CD4-positive, alpha-beta T cell treated with Interleukin-12 subunit alpha and Interleukin-12 subunit beta, for 1 hour (primary cell): ENCODE results near the gene TEC.

Experiments used
- DNase-seq: peaks from one replicate; pipeline ENCODE4 v3.0.0-alpha.2; 2020

The TEC gene

DNA sequence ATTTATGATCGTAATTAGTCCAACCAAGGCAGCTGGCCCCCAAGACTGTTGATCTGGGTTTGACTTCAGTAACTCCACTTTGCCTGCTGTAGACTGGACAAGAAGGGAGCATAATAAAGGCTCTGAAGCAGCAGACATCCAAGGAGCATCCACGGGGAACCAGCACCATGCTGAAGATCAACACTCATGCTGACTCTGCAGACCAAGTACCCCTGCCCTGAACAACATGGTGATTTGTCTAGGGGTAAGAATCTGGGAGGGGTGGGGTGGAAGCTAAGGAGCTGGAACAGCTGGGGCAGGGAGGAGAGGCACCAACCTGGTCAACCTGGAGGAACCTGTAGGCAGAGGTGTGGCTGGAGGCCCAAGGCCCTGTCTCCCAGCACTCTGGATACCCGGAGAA lies 2.1 kb downstream of the TEC start:
- DNase-seq, result no peak

DNA sequence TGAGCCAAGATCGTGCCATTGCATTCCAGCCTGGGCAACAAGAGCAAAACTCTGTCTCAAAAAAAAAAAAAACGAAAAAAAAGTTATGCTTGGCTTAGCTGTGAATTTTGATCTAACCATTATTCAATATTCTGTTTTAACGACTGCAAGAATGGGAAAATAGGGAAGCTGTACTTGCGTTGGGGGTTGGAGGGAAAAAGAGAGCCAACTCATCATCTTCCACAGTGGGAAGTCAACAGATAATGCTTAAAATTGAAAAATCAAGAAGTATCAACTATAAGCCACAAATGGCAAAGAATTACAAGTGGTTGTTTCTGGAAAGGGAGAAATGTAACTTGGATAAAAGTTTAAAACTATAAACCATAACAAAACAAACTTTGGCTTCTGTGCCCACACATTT lies 2.9 kb downstream of the TEC start:
- DNase-seq, result no peak

DNA sequence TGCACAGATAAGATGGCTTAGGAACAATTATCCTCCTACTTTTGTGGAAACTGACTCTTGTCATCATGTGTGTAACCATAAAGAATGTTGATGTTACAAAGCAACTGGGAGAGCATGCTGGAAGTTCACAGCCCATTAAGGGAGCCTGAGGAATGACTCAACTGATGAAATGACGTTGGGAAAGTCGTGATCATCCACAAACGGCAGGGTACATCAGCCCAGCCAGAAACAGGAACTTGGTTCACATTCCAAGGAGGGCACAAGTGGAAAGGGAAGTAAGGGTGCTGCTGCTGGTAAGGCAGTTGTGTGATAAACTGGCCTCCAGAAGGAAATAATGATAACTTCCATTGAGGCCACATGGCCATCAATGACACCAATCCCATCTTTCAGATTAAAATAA lies 6.7 kb downstream of the TEC start:
- no peak for DNase-seq

- no peak for DNase-seq
Observed at GRCh38 chr4:48262484-48262883, 7.2 kb downstream of the TEC start.

GRCh38 chr4:48261281-48261680 lies 8.4 kb downstream of the TEC start:
- DNase-seq, result no peak

DNA sequence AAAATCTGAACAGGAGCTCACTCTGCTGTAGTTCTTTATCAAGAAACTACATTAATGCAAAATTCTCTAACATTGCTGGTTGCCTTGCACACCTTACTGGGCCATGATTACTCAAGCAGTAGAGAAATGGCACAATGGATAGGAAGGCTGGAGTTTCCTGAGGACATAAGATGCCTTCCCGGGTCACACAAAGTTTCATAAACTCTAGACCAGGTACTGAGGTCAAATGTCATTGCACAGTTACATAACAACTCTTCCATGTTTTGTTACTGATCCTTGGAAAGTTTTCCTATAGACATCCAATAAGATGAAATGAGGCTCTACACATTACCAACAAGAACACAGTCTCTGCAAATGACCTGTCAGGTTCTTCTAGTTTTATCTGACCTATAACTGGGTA lies 9.9 kb downstream of the TEC start:
- no peak for DNase-seq

DNA sequence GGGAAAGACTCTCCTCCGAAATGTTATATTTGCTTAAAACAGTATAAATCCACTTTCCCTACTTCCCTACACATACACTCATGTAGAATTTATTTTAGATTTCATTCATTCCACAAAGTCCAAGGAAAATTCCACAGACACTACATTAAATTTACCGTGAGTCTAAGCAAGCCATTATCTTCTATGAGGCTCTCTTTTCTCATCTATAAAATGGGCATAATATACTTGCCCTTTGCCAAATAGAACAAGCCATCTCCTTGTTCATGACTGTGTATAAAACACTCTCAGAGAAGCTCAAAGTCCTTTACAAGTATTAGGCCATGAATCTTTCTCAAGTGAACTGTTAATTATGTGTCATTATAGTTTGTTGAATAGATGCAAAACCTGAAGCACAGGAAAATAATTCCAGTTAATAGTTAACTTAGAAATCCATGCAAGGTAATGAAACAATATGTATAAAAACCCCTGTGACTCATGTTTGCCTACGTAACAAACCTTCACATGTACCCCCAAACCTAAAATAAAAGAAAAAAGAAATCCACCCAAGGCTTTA lies 10.7 kb downstream of the TEC start:
- DNase-seq, result no peak

- DNase-seq, result no peak
Observed at GRCh38 chr4:48255959-48256342, 13.7 kb downstream of the TEC start.

DNA sequence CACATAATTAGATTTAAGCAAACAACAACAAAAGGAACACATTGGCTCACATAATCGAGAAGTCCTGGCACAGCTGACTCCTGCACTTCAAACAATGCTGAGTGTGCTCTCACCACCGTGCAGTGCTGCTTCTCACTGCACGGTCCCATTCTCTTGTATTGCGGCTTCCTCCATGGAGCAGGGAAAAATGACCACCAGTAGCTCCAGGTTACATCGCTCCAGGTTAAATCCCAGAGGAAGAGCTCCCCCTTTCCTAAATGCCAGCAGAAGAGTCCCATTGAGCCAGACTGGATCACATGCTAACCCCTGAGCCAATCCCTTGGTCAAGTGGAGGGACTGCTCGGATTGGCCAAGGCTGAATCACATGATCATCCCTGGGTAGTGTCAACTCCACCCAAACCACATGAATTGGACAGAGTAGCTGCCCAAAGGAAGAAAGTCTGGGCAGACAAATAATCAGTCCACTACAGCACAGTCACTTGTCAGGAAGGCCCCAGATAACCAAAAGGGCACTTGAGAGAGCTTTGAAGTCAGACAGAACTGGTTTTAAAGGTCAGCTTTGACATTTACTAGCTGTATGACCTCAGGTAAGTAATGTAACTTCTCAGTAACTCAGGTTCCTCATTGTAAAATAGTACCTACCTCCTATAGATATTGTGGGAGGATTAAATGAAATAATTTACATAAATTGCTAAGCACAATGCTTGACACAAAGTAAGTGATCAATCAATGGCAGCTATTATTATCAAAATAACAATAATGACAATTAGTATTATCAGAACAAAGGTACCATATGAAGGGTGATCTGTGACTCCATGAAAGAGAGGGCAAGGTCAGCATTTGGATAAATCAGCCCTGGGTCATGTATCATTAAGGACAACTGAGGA lies 14.3 kb downstream of the TEC start:
- no peak for DNase-seq

DNA sequence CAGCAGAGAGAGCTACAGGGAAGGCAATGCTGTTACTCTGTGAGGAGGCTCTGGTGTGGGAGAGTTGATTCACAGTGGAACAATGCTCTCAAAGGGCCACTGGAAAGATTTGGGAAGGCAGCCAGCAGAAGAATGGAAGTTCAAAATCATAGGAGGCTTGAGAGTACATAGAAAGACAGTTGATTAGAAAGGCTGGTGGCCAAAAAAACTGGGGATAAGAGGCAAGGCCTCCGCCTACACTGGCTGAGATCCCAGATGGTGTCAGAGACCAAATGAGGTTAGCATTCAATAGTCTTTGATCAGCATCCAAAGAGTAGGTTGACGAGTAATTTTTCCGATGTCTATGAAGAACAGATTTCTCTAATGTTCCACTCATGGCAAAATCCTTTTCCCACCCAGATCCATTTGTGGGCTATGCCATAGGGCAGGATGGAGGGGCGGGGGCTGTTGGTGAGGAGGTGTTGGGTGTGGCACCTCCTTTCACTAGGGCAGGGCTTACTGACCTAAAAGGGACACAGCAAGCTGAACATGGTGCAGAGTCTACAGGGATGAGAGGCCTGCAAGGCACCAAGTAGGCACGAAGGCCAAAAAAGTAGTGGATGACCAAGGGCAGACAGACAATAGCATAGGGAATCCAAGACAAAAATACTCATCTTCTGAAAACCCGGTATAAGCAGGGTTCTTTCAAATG lies 15.1 kb downstream of the TEC start:
- DNase-seq, result no peak

DNA sequence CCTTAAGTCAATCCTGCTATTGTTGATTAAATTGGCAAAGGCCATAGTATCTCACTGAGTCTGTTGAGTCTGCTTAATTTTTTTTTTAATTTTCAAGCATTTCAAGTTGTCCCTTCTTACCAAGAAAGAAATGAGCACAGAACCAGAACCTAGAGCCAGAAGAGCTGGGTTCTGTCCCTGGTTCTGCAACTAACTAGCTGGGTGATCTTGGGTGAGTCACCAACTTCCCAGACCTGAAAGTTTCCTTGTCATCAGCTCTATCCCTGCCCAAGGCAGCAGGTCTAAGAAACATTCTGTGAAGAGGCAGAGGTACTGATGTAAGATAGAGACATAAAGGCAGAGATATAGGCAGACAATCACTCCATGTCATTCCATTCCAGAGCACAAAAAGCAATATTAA lies 17.3 kb downstream of the TEC start:
- DNase-seq, result no peak

DNA sequence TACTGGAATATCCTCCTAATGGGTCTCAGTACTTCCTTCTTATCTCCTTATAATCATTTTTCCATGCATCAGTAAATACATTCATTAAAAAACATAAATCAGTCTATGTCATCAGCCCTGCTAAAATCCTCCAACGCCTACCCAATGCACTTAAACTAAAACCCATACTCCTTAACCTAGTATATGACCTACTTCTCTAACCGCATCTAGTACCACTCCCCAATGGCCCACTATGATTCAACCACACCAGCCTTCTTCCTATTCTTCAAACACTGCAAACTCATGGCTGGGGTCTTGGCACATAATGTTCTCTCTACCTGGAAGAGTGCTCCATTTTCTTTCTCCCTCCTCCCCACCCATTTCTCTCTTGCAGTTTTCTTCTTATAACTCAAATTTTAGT lies 18.7 kb downstream of the TEC start:
- DNase-seq, result no peak

DNA sequence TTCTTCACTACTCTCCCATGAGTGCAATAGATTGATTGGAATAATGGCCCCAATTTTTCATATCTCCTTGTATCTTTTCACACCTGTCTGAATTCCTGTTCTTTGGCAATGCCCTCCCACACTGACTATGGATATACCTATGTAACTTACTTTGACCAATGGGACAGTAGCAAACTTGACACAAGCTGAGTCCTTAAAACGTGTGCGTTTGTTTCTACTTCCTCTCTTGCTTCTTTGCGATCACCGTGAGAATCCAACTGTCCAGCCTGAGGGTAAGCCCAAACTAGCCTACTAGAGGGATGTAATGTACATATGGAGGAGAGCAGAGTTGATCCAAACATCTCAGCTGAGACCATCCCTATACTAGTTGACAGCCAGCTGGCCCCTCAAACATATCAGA lies 19.3 kb downstream of the TEC start:
- no peak for DNase-seq

GRCh38 chr4:48249378-48249777 lies 20.3 kb downstream of the TEC start:
- no peak for DNase-seq

- no peak for DNase-seq
Observed at GRCh38 chr4:48248559-48248953, 21.1 kb downstream of the TEC start.

GRCh38 chr4:48247878-48248558 lies 21.6 kb downstream of the TEC start:
- DNase-seq, result no peak

GRCh38 chr4:48247142-48247877 lies 22.3 kb downstream of the TEC start:
- DNase-seq, result no peak

GRCh38 chr4:48244665-48245064 lies 25.0 kb downstream of the TEC start:
- DNase-seq, result no peak

DNA sequence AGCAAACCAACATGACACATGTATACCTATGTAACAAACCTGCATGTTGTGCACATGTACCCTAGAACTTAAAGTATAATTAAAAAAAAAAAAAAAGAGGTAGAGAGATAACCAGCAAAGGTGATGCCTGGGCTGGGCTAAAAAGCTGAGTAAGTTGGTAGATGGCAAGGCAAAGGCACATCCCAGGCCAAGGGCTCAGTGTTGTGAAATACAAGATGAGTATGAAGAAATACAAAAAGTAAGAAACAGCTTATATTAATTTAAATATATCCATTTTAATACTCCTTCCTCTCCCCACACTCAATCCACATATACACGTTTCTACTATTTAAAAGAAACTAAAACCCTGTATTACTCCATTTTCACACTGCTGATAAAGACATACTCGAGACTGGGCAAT lies 25.8 kb downstream of the TEC start:
- no peak for DNase-seq

- no peak for DNase-seq
Observed at GRCh38 chr4:48243429-48243828, 26.2 kb downstream of the TEC start.

- no peak for DNase-seq
Observed at GRCh38 chr4:48242511-48243195, 27.0 kb downstream of the TEC start.

DNA sequence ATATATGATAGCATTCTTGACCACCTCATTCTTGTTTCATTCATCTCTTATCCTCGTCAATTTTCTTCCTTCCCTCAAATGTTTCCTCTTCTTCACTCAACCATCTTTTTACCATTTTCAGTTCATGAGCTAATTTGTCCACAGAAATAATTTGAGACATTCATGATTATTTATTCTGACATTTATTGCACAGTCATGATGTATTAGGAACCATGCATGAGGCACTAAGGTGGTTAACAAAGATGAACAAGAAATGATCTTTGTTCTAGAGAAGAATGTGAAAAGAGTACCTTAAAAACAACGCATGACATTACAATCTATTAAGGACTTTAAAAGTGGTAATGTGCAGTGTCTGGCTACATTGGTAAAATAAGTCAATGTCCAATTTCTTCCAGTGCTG lies 27.9 kb downstream of the TEC start:
- DNase-seq, result no peak
